T-helper 1 cell (primary cell): ENCODE measurements around the gene CLMN.
"Not testable (repeated sequence)": the region's sequence is repeated elsewhere in the genome, so short reads cannot be mapped to it uniquely, and the experiment has no call there.

ENCODE experiments used
- DNase-seq, 5 donors: peaks; one replicate each; pipeline ENCODE4 v3.0.0-alpha.2; 2012 to 2020

Gene CLMN

GRCh38 chr14:95185767-95186392 lies 133.8 kb downstream of the CLMN start:
- no peak for DNase-seq

DNA sequence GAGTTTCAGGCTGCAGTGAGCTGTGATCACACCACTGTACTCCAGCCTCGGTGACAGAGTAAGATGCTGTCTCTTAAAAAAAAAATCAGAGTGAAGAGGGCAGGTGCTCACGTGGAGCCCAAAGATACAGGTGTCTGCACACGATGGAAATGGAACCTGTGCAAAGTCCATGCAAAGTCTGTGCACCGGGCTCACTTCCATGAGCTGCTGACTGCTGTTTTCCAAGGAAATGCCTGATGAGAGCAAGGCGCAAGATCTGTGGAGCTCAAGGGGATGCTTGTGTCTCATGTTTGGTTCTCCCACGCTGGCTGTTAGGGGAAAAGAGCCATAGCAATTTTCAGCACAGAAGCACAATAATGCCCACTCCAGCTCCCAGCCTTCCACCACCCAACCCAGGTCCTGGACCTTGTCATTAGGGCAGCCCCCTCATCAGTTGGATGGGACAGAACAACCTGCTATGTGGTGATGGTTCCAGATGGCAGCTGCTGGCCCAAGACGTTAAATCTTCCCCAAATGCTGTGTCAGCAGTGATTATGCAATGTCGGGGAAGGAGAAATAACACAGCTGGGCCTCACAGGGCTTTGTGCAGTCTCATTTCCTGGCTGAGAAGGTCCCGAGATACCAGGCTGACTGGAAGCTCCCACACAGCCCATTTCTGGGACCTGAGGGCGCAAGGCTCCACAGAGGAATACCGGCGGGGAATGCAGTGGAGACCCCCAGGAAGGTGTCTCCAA lies 134.5 kb downstream of the CLMN start:
- DNase-seq: no peak

GRCh38 chr14:95184413-95184790 lies 135.3 kb downstream of the CLMN start:
- no peak for DNase-seq

GRCh38 chr14:95183532-95184412 lies 135.9 kb downstream of the CLMN start:
- no peak for DNase-seq

GRCh38 chr14:95183082-95183481 lies 136.6 kb downstream of the CLMN start:
- DNase-seq: no peak

- DNase-seq: no peak
Measured at GRCh38 chr14:95182379-95182778, 137.3 kb downstream of the CLMN start.

DNA sequence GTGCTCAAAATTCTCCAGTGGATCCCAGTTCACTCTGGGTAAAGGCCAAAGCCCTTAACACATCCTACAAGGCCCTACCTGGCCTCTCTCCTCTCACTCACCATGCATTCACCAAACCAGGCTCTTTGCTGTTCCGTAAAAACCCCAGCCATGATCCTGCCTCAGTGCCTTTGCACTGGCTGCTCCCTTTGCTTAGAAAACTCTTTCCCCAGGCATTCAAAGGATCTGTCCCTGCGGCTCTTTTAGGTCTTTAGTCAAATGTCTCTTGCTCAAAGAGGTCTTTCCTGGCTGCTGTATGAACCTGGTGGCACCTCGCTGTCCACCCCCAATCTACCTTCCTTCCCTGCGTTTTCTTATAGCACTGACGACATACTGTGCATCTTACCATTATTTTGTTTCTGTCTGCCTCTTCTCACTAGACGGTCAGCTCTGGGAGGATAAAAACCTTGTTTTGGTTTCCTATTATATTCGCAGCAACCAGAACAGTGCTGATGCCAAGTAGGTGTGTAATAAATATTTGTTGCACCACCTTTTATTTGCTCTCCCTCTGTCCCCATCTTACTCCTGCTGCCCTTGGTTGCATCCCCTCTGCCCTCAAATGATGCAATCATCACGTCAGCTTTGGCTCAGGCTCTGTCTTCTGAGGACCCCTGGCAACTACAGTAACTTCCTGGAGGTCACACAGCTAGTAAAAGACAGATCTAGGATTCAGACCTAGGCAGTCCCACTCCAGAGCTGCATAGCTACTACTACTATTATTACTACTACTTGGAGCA lies 138.6 kb downstream of the CLMN start:
- no peak for DNase-seq

DNA sequence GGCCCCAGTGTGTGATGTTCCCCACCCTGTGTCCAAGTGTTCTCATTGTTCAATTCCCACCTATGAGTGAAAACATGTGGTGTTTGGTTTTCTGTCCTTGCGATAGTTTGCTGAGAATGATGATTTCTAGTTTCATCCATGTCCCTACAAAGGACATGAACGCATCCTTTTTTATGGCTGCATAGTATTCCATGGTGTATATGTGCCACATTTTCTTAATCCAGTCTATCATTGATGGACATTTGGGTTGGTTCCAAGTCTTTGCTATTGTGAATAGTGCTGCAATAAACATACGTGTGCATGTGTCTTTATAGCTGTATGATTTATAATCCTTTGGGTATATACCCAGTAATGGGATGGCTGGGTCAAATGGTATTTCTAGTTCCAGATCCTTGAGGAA lies 144.0 kb downstream of the CLMN start:
- not testable (repeated sequence) for DNase-seq

- DNase-seq: no peak
Measured at GRCh38 chr14:95174184-95174792, 145.4 kb downstream of the CLMN start.

DNA sequence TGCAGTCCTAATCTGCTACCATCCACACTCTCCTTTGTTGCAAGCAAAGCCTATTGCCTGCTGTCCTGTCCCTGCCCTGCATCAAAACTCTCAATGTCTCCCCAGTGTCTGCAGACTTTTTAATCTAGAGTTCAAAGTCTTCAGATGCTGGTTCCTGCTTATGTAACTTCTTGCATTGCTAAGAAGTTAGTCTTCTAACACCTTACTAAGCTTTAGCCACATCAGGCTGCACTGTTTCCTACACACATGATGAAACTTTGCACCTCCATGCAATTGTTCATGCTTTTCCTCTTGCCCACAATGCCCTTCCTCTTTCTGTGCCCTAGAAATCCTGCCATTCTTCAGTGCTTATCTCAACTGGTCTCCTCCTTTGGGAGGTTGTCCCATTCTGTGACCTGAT lies 146.2 kb downstream of the CLMN start:
- no peak for DNase-seq

DNA sequence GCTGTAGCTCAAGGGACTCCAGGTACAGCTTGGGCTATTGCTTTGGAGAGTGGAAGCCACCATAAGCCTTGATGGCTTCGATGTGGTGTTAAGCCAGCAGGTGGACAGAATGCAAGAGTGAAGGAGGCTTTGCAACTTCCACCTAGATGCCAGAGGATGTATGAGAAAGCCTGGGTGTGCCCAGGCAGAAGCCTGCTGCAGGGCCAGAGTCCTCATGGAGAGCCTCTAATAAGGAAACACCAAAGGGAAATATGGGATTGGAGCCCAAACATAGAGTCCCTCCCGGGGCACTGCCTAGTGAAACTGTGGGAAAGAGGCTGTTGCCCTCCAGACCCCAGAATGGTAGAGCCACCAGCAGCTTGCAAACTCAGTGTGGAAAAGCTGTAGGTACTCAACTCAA lies 152.5 kb downstream of the CLMN start:
- DNase-seq: no peak

- DNase-seq: no peak
Measured at GRCh38 chr14:95165517-95165916, 154.2 kb downstream of the CLMN start.

- DNase-seq: no peak
Measured at GRCh38 chr14:95164506-95164905, 155.2 kb downstream of the CLMN start.

- no peak for DNase-seq
Measured at GRCh38 chr14:95163666-95164065, 156.0 kb downstream of the CLMN start.

GRCh38 chr14:95163132-95163531 lies 156.6 kb downstream of the CLMN start:
- no peak for DNase-seq

GRCh38 chr14:95162641-95163040 lies 157.1 kb downstream of the CLMN start:
- DNase-seq: no peak

DNA sequence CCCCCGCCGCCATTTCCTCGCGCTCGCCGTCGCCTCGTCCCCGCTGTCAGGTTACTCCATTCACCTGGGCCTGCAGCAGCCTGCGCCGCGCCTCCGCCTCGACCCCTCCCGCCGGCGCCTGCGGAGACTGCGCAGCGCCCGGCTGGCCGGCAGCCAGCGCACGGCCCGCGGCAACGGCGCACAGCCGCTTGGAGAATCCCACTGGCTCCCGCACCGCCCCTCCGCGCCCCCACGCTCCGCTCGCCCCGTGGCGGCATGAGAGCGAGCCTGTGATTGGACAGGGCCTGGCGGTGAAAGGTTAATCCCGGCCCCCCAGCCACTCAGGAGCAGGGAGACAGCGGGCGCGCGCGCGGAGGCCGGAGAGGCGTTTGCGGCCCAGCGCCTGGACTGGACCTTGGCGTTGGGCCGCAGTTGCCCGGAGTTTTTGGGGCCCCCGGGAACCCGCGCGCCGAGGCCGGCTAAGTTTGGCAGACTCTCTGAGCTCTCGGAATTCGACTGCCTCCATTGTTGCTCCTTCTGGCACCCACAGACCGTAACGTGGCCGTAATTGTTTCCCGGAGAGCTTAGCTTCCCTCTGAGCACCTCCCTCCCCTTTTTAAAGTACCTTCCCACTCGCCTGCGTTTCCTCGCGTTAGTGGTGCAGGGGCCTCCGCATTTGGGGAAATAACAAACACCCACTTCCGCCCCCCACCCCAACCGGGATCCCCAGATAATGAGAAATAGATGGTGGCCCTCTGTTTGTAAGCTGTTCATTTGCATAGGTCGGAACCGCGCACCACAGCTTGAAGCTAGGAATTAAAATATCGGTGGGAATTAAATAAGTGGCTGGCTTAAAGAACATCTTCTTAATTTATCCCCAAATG lies 162.2 kb downstream of the CLMN start, which contains the start of gene DICER1:
Gene DICER1, minus strand, starts transcription at position 203 of the 863 bp plus-strand sequence. CDS start 24,071 bp downstream, outside the sequence.
- DNase-seq: peak; percentile 84 to 92 (median 89)

GRCh38 chr14:95157048-95157326 lies 162.7 kb downstream of the CLMN start:
- DNase-seq: peak in 1 of 5 donors; percentile 6

DNA sequence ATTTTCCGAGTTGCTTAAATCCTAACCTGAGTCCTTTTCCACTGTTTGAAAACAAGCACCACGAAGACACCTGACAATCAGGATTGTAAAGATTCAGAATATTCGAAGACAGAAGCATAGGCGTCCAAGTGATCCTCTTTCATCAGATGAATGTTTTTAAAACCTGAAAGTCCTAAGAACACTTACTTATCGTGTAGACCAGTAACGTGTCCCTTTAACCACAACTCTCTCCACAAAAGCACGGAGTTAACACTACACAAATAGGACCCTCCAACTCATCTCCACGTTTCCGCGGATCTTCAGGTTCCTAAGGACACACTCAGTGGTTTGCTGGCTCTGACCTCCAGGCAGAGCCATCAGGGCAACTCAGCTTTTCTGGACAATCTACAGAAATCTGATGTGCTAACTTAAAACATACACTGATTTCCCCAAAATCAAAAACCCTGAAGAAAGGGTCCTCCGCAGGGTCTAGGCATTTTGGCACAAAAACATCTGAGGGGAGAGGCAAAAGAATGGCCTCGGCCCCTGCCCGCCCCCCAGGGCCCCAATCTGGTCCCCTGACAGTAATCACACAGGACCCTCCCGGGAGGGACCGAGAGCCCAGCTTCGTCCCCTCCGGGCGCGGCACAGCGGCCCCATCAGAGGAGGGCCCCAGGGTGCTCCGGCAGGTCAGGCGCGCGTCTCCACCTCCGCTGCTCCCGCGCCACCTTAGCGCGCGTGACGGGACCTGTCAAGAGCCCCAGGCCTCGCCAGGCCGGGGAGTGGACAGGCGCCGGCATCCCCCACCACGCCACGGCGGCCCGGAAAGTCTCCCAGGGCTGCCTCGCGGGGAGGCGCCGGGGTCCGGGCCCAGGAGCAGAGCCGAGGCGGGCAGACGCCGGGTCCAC lies 163.3 kb downstream of the CLMN start:
- DNase-seq: peak in 4 of 5 donors; percentile 11 to 38 (median 19)

- DNase-seq: peak in 1 of 5 donors; percentile 3
Measured at GRCh38 chr14:95155045-95155444, 164.7 kb downstream of the CLMN start.
